Activated CD4-positive, alpha-beta T cell treated with anti-CD3 and anti-CD28 coated beads for 24 hours (primary cell): ENCODE results near the gene DNAAF5.

ENCODE experiments used
- DNase-seq, 2 donors: peaks; one replicate each; pipeline ENCODE4 v3.0.0-alpha.2; 2020; ENCODE audit warnings: low read depth in 2 of 2

The DNAAF5 gene

DNA sequence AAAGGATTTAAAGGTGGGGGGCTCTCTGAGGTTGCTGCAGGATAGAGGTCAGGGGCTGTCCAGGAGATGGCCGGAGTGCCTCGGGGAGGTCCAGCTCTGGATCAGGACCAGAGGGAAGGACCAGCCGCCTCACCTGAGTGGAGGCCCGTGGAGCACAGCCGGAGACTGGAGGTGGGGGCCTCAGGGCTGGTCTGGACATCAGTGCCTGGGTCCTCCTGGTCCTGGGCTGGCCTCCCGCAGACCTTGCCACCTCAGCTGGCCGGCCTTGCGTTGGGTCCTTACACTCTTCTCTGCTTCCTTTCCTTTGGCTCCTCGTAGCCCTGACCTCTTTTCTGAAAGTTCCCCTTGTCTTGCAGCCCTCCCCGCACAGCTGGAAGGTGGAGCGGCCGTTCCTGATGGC lies 107.8 kb downstream of the DNAAF5 start:
- DNase-seq = no peak

DNA sequence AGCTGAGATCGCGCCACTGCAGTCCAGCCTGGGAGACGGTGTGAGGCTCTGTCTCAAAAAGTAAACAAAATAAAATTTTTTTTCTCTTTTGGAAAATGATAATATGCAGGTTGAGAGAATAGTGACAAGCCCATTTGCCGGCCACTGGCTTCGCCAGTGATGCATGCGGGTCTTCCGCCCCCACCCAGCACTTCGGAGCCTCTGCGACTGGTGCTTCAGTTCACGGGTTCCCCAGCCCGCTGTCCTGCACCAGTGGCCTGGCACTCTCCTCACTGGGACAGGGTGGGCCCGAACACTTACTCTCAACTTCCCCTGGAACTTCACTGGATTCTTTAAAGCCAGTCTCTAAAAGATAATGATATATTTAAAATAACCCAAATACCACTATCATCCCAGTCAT lies 108.5 kb downstream of the DNAAF5 start:
- DNase-seq = no peak

DNA sequence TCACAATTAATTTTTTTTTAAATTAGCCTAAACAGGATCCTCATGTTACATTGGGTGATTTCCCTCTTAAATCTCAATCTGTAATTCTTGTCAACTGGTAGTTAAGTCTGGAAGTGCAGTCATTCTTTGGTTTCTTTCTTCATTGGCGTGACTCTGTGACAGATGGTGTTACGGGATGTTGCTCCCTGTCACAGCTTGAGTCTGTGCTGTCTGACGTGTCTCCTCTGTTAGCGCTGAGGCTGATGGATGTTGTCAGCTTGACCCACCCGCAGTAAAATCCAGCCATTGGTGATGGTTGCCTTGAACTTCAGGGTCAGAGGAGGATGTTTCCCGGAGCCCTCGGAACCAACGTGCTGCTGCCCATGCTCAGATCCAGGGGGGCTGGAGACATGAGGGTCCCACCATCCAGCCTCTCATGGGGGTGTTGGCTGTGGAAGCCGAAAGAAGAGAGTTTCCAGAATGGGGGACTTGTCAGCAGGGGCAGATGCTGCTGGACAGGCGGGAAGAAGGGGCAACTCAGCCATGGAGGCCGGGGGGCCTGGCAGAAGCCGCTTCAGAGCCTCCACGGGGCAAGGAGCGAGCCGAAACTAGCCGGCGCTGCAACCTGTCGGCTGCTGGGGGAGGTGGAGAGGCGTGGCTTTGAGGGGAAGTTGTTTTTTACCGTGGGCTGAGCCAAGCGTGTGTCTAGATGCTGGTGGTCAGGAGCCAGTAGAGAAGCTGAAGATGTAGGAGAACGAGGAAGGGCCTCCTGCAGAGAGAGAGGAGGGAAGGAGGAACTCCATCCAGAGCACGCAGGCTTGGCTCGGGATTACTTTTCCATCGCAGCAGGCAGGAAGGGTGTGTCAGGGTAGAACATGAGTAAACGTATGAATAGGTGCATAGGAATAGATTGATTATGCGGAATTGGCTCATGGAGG lies 109.2 kb downstream of the DNAAF5 start:
- no peak for DNase-seq
